Peyer's patch (tissue), 4 donors: ENCODE results near the gene KCNT1. TPM values are rescaled to one million over a fixed set of nuclear protein-coding genes. Genes with fewer than 3 reads are reported as not detected.

Experiments used
- DNase-seq, 3 donors: peaks; one replicate each; pipeline ENCODE4 v3.0.0-alpha.2; 2017 to 2019
- H3K27ac ChIP-seq, 4 donors: fragments of 200-600 bp; sonication (generic); one replicate each; pipeline ENCODE4 v1.5.1; 2016 to 2019
- H3K27me3 ChIP-seq, 2 donors: fragments of 200-600 bp; sonication (generic); one replicate each; pipeline ENCODE4 v1.5.1; 2019
- H3K36me3 ChIP-seq, 3 donors: fragments of 200-600 bp; sonication (generic); one replicate each; pipeline ENCODE4 v1.5.1; 2016 to 2019
- H3K4me1 ChIP-seq, 4 donors: fragments of 200-600 bp; sonication (generic); one replicate each; pipeline ENCODE4 v1.5.1; 2016 to 2019
- H3K4me3 ChIP-seq, 4 donors: fragments of 200-600 bp; sonication (generic); 1 replicate in 3 of 4; 2 replicates in 1 of 4; pipeline ENCODE4 v1.5.1; 2016 to 2019; ENCODE audit warnings: mild to moderate bottlenecking in 1 of 4
- H3K9me3 ChIP-seq, 4 donors: fragments of 200-600 bp; sonication (generic); one replicate each; pipeline ENCODE4 v1.5.1; 2016 to 2019; ENCODE audit warnings: mild to moderate bottlenecking in 1 of 4
- CTCF ChIP-seq, 6 experiments: fragments of 450-650 bp in 4 of 6; fragments of 200-600 bp in 2 of 6; sonication (generic) in 1 of 6; IDR thresholded peaks; one replicate each; pipeline ENCODE4 v1.5.1; 2017 to 2019; ENCODE audit warnings: antibody characterized with exemption in 6 of 6, mild to moderate bottlenecking in 3 of 6, moderate library complexity in 1 of 6
- POLR2A ChIP-seq, 2 donors: fragments of 450-650 bp; IDR thresholded peaks; one replicate each; pipeline ENCODE4 v1.5.1; 2017; ENCODE audit warnings: antibody characterized with exemption in 2 of 2, mild to moderate bottlenecking in 2 of 2, moderate library complexity in 2 of 2
- total RNA-seq, 4 donors: library from RNA; depleted of rRNA; stranded (reverse); fragments of >200 nt; gene quantifications; one replicate each; pipeline ENCODE4 v1.1.0, GENCODE V29; 2016

Gene KCNT1
- total RNA-seq, 4 donors from 2014 or later = 0.27 TPM; not detected in 3

DNA sequence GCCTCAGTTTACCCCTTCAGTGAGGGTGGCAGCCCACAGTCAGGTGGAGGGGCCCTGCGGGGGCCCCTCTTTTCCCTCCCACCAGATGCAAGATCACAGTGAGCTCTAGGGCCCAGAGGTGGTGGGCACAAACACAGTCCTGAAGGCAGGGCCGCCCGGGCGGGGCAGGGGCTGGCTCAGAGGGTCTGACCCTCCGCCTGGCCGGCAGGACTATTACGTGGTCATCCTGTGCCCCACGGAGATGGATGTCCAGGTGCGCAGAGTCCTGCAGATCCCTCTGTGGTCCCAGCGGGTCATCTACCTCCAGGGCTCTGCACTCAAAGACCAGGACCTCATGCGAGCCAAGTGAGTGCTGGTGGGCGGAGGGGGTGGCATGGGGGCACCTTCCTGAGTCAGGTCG is 63.4 kb downstream of the KCNT1 start:
- Histone ChIP-seq H3K27ac (no peak overlapping the region), H3K4me1 (no peaks in the 10 kb centered on the region), H3K36me3 (no peaks in the 10 kb centered on the region), H3K4me3 (no peak overlapping the region), H3K9me3 (peaks cover 0 to 5% (median 1%) of the 10 kb centered on the region in 4 donors), H3K27me3 (no peaks in the 10 kb centered on the region)
- no peak for DNase-seq
- TF ChIP-seq CTCF (IDR thresholded peaks at IDR 0.05) (no peak), POLR2A (IDR thresholded peaks at IDR 0.05) (no peak)

DNA sequence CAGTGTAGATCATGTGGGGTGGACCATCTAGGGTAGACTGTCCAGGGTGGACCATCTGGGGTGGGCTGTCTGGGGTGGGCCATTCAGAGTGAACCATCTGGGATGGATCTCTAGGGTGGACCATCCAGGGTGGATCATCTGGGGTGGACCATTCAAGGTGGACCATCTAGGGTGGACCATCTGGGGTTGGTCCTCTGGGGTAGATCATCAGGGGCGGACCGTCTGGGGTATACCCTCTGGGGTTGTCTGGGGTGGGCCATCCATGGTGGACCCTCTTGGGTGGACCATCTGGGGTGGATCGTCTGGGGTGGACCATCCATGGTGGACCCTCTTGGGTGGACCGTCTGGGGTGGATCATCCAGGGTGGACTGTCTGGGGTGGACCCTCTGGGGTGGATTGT is 64.3 kb downstream of the KCNT1 start:
- TF ChIP-seq POLR2A (IDR thresholded peaks at IDR 0.05) = no peak
- no peak for TF ChIP-seq CTCF (IDR thresholded peaks at IDR 0.05)
- Histone ChIP-seq H3K27ac (no peak overlapping the region), H3K27me3 (no peaks in the 10 kb centered on the region), H3K36me3 (no peaks in the 10 kb centered on the region), H3K4me1 (no peaks in the 10 kb centered on the region), H3K4me3 (no peak overlapping the region), H3K9me3 (peaks cover 0 to 5% (median 1%) of the 10 kb centered on the region in 4 donors)
- no peak for DNase-seq

DNA sequence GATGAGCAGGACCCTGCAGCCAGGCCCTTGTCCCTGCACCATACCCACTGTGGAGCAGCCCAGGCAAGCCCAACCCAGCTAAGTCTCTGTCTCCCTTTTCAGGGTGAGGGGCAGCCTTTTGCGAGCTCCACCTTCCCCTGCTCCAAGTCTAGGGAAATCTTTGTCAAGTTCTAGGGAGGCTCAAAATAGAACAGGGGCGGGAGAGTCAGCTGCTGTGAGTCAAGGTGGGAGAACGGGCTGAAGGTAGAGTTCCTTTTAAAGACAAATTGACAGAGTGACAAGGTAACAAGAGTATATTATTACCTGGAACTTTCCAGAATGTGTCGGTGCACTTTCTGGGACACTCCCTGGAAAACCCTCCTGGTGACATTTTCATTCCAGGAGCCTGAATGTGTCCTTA is 64.7 kb downstream of the KCNT1 start:
- Histone ChIP-seq H3K36me3 (no peaks in the 10 kb centered on the region), H3K27ac (no peak overlapping the region), H3K4me3 (no peak overlapping the region), H3K4me1 (no peaks in the 10 kb centered on the region), H3K9me3 (peaks cover 0 to 5% (median 1%) of the 10 kb centered on the region in 4 donors), H3K27me3 (no peaks in the 10 kb centered on the region)
- DNase-seq = no peak
- TF ChIP-seq POLR2A (IDR thresholded peaks at IDR 0.05) = no peak
- no peak for TF ChIP-seq CTCF (IDR thresholded peaks at IDR 0.05)

DNA sequence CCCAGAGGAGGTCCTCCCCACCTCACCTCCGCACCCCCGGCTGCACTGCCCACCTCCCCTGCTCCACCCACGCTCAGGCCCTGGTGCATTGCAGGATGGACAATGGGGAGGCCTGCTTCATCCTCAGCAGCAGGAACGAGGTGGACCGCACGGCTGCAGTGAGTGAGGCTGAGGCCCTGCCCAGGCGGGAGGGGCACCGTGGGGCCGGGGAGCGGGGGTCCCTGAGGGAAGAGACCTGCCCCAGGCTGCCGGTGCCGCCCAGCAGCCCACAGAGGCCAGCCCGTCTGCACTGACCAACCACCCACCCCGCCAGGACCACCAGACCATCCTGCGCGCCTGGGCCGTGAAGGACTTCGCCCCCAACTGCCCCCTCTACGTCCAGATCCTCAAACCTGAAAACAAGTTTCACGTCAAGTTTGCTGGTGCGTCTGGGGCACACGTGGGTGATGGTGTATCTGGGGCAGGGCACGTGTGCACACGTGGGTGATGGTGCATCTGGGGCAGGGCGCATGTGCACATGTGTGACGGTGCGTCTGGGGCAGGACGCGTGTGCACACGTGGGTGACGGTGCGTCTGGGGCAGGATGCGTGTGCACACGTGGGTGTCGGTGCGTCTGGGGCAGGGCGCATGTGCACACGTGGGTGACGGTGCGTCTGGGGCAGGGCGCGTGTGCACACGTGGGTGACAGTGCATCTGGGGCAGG is 66.7 kb downstream of the KCNT1 start:
- Histone ChIP-seq H3K4me1 (no peaks in the 10 kb centered on the region), H3K4me3 (no peak overlapping the region), H3K36me3 (no peaks in the 10 kb centered on the region), H3K9me3 (peaks cover 0 to 5% (median 1%) of the 10 kb centered on the region in 4 donors), H3K27me3 (no peaks in the 10 kb centered on the region), H3K27ac (no peak overlapping the region)
- TF ChIP-seq CTCF (IDR thresholded peaks at IDR 0.05) (no peak), POLR2A (IDR thresholded peaks at IDR 0.05) (no peak)
- no peak for DNase-seq

DNA sequence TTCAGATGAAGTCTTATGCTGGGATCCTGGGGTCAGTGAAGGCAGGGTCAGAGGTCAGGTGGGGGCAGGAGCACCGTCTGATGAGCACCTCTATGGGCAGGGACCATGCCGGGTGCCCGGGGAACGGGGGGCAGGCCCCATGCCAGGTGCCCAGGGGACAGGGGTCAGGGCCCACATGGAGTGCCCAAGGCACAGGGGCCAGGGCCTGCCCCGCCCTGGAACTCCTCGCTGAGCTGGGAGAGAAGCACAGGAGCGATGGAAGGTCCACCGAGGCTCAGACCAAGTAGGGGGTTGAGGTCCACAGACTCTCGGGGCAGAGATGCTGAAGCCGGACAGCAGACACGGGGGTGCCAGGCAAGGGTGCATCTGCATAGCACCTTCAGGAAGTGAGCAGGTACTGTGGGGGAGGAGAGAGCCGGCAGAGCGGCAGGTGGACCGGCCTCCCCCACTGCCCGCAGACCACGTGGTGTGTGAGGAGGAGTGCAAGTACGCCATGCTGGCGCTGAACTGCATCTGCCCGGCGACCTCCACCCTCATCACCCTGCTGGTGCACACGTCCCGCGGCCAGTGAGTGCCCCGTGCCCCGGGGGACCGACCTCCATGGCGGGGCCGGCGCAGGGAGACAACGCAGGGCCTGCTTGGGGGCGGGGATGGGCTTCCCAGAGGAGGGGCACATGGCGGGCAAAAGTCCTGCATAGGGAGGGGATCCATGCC is 67.7 kb downstream of the KCNT1 start:
- no peak for DNase-seq
- no peaks in the 10 kb centered on the region for H3K4me1 ChIP-seq
- peaks cover 0 to 5% (median 1%) of the 10 kb centered on the region in 4 donors for H3K9me3 ChIP-seq
- no peaks in the 10 kb centered on the region for H3K27me3 ChIP-seq
- no peak overlapping the region for H3K27ac ChIP-seq
- no peaks in the 10 kb centered on the region for H3K36me3 ChIP-seq
- H3K4me3 ChIP-seq = no peak overlapping the region
- TF ChIP-seq POLR2A (IDR thresholded peaks at IDR 0.05) = no peak
- TF ChIP-seq CTCF (IDR thresholded peaks at IDR 0.05) = no peak
